Mucosa of rectum (tissue), 2 donors: ENCODE measurements around the gene SORCS3.

ENCODE experiments used
- H3K27ac ChIP-seq, 2 donors: one replicate each; pipeline ENCODE4 v1.7.0; 2013; ENCODE audit warnings: inconsistent platforms in 2 of 2, low read depth in 2 of 2, low read length in 2 of 2
- H3K27me3 ChIP-seq, 2 donors: one replicate each; pipeline ENCODE4 v1.7.0; 2013; ENCODE audit warnings: low read length in 2 of 2; ENCODE audit not compliant: control insufficient read depth in 2 of 2, insufficient read depth in 2 of 2
- H3K36me3 ChIP-seq, 2 donors: one replicate each; pipeline ENCODE4 v1.7.0; 2013; ENCODE audit warnings: low read length in 2 of 2; ENCODE audit not compliant: control insufficient read depth in 2 of 2, insufficient read depth in 2 of 2
- H3K4me1 ChIP-seq, 2 donors: one replicate each; pipeline ENCODE4 v1.7.0; 2013; ENCODE audit warnings: low read length in 2 of 2, mild to moderate bottlenecking in 1 of 2; ENCODE audit not compliant: control insufficient read depth in 2 of 2, insufficient read depth in 2 of 2
- H3K4me3 ChIP-seq, 2 donors: one replicate each; pipeline ENCODE4 v1.7.0; 2013; ENCODE audit warnings: low read length in 2 of 2
- H3K9ac ChIP-seq, 2 donors: one replicate each; pipeline ENCODE4 v1.7.0; 2013; ENCODE audit warnings: low read length in 2 of 2, low read depth in 1 of 2, mild to moderate bottlenecking in 1 of 2
- H3K9me3 ChIP-seq, 2 donors: one replicate each; pipeline ENCODE4 v1.7.0; 2013; ENCODE audit warnings: low read length in 2 of 2; ENCODE audit not compliant: control insufficient read depth in 2 of 2
- donor health status: healthy.
- donor health status: Normal muscosa, but diverticular disease.

The SORCS3 gene

GRCh38 chr10:105252911-105253310 lies 611.8 kb downstream of the SORCS3 start:
- Histone ChIP-seq H3K4me3 (no peak overlapping the region), H3K27me3 (no peaks in the 10 kb centered on the region), H3K9ac (no peak overlapping the region), H3K27ac (no peak overlapping the region), H3K36me3 (no peaks in the 10 kb centered on the region), H3K4me1 (no peaks in the 10 kb centered on the region), H3K9me3 (no peaks in the 10 kb centered on the region)

DNA sequence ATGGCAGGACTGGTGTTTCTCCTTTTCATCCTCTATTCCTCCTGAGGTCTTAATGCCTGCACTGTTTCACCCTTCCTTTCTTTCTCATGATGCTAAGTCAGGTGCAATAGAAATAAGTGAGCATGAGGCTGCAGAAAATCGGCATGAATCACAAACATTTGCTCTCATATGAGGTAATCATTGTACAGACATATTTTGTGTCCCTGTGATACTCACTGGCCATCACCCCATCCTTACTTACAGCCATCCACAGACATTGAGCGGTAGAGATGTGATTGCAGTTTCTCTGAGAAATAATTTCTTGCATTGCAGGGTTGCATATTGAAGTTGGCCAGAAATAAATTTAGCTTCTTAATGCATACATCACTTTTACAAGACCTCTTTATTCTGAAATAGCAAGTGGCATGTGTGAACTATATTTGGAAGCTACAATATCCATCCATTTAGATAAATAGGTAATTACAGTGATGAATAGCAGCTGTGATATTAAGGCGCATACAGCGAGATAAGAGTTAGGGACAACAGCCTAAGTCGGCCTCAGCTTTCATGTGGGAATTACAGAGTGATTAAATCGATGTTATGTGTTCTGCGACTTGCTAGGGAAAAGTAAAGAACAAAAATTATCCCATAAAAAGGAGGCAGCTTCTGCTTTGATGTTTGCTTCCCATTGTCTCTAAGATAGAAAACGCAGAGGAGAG lies 612.6 kb downstream of the SORCS3 start:
- no peaks in the 10 kb centered on the region for H3K9me3 ChIP-seq
- no peaks in the 10 kb centered on the region for H3K4me1 ChIP-seq
- no peaks in the 10 kb centered on the region for H3K27me3 ChIP-seq
- H3K9ac ChIP-seq = no peak overlapping the region
- H3K36me3 ChIP-seq = no peaks in the 10 kb centered on the region
- no peak overlapping the region for H3K4me3 ChIP-seq
- H3K27ac ChIP-seq = no peak overlapping the region

GRCh38 chr10:105258036-105258673 lies 617.1 kb downstream of the SORCS3 start:
- Histone ChIP-seq H3K9ac (no peak overlapping the region), H3K27me3 (no peaks in the 10 kb centered on the region), H3K9me3 (no peaks in the 10 kb centered on the region), H3K4me3 (no peak overlapping the region), H3K36me3 (no peaks in the 10 kb centered on the region), H3K27ac (no peak overlapping the region), H3K4me1 (no peaks in the 10 kb centered on the region)

DNA sequence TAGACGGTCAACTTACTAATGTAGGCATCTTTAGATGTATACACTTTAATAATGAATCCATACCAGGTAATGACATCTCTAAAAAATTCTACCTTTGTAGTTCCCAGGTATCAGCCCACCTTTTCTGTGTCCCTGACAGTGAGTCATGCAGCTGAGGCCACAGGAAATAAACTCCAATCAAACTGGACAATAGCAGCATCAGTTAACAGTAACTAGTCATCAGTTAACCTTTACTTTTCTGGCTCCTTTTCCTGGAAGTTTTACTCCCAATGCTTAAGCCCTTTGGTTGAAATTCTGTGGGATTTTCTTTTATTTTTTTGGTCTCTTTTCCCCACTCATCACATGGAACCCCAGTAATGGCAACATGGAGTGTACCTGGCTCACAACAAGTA lies 617.6 kb downstream of the SORCS3 start:
- H3K36me3 ChIP-seq = no peaks in the 10 kb centered on the region
- H3K27ac ChIP-seq = no peak overlapping the region
- H3K27me3 ChIP-seq = no peaks in the 10 kb centered on the region
- no peaks in the 10 kb centered on the region for H3K4me1 ChIP-seq
- H3K9me3 ChIP-seq = no peaks in the 10 kb centered on the region
- H3K9ac ChIP-seq = no peak overlapping the region
- no peak overlapping the region for H3K4me3 ChIP-seq

DNA sequence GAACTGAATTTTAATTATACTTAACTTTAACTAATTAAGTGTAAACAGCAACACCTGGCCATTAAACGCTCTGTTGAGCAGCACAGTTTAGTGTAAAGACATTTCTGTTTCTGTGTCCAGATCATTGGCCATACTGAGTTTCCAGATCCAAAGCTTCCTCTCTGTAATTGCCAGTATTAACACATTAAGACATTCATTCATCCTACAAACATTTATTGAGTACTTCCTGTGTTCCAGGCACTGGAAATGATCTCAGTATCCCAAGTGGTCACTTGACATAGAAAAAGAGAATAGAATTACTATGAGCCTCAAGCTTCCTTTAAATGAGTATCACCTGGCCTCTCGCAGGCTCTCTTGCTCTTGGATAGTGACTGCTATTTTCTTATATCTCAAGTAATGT lies 618.1 kb downstream of the SORCS3 start:
- Histone ChIP-seq H3K9me3 (no peaks in the 10 kb centered on the region), H3K9ac (no peak overlapping the region), H3K27ac (no peak overlapping the region), H3K27me3 (no peaks in the 10 kb centered on the region), H3K36me3 (no peaks in the 10 kb centered on the region), H3K4me1 (no peaks in the 10 kb centered on the region), H3K4me3 (no peak overlapping the region)

- Histone ChIP-seq H3K36me3 (no peaks in the 10 kb centered on the region), H3K4me3 (no peak overlapping the region), H3K9ac (no peak overlapping the region), H3K9me3 (no peaks in the 10 kb centered on the region), H3K27me3 (no peaks in the 10 kb centered on the region), H3K4me1 (no peaks in the 10 kb centered on the region), H3K27ac (no peak overlapping the region)
These were observed 621.6 kb downstream of the SORCS3 start for GRCh38 chr10:105262666-105263065.

GRCh38 chr10:105266966-105267539 lies 626.0 kb downstream of the SORCS3 start:
- no peak overlapping the region for H3K4me3 ChIP-seq

GRCh38 chr10:105268961-105269360 lies 627.9 kb downstream of the SORCS3 start:
- no peak overlapping the region for H3K4me3 ChIP-seq
- H3K4me1 ChIP-seq = no peaks in the 10 kb centered on the region
- H3K27ac ChIP-seq = no peak overlapping the region
- H3K9me3 ChIP-seq = no peaks in the 10 kb centered on the region
- H3K9ac ChIP-seq = no peak overlapping the region
- no peaks in the 10 kb centered on the region for H3K27me3 ChIP-seq
- H3K36me3 ChIP-seq = no peaks in the 10 kb centered on the region

More at GRCh38 chr10:105266966-105267539, 626.0 kb downstream of the SORCS3 start:
- no peak overlapping the region for H3K9ac ChIP-seq
- H3K27me3 ChIP-seq = no peaks in the 10 kb centered on the region
- no peak overlapping the region for H3K27ac ChIP-seq
- no peaks in the 10 kb centered on the region for H3K9me3 ChIP-seq
- H3K4me1 ChIP-seq = no peaks in the 10 kb centered on the region
- H3K36me3 ChIP-seq = no peaks in the 10 kb centered on the region

- Histone ChIP-seq H3K9me3 (no peaks in the 10 kb centered on the region), H3K27ac (no peak overlapping the region)
These were observed 628.6 kb downstream of the SORCS3 start for GRCh38 chr10:105269689-105270088.

GRCh38 chr10:105274556-105275070 lies 633.5 kb downstream of the SORCS3 start:
- Histone ChIP-seq H3K9me3 (no peaks in the 10 kb centered on the region), H3K27ac (no peak overlapping the region), H3K4me3 (no peak overlapping the region), H3K36me3 (no peaks in the 10 kb centered on the region), H3K9ac (no peak overlapping the region), H3K4me1 (no peaks in the 10 kb centered on the region), H3K27me3 (no peaks in the 10 kb centered on the region)

More at GRCh38 chr10:105269689-105270088, 628.6 kb downstream of the SORCS3 start:
- H3K4me1 ChIP-seq = no peaks in the 10 kb centered on the region
- H3K4me3 ChIP-seq = no peak overlapping the region
- no peaks in the 10 kb centered on the region for H3K36me3 ChIP-seq
- no peaks in the 10 kb centered on the region for H3K27me3 ChIP-seq
- H3K9ac ChIP-seq = no peak overlapping the region
